ENCODE data around the gene PLAGL2.

The PLAGL2 gene

DNA sequence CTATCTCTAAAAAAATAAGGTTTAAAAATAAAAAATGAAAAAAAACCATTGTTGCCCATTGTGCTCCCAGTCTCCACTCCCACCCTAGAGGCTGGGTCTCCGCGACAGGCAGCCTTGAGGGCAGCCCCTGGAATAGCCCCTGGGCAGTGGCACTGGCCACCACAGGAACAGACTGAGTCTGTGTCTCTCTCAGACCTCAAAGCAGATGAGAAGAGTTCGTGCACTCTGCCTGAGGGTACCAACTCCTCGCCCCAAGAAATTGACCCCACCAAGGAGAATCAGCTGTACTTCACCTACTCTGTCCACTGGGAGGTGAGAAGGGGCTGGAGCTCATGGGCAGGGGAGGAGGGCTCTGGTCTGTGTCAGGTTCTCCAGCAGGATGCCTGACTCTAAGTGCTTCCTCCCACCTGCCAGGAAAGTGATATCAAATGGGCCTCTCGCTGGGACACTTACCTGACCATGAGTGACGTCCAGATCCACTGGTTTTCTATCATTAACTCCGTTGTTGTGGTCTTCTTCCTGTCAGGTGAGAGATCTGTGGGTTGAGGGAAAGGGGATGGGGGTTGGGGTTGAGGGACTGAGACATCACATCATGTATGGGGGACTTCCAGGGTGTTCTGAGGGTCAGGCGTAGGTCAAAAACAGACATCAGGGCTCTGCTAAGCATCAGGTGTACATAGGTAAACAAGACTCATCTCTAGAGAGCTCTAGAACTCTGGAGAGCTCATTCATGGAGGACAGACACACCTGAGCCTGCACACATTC lies 62.5 kb downstream of the PLAGL2 start:
- no peak for DNase-seq

DNA sequence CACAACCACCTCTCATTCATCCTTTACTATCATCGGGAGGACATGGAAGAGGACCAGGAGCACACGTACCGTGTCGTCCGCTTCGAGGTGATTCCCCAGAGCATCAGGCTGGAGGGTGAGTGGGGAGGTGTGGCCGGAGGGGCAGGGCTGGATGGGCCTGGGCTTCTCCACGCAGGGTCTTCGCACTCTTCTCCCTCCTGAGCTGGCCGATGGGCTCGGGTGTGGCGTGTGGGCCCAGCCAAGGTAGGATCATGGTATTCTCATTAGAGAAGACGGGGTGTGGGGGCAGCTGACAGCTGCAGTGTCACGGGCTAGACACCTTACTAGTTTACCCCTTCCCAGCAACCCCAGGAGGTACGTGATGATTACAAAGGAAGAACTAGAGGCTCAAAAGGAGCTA lies 64.6 kb downstream of the PLAGL2 start:
- no peak for DNase-seq
